Mesenteric fat pad (tissue), 1 donor: ENCODE measurements around the gene GLS2. TPM values are rescaled to one million over a fixed set of nuclear protein-coding genes. Genes with fewer than 3 reads are reported as not detected.
"Not testable (repeated sequence)": the region's sequence is repeated elsewhere in the genome, so short reads cannot be mapped to it uniquely, and the experiment has no call there.

Experiments used
- DNase-seq: peaks from one replicate; pipeline ENCODE4 v3.0.0-alpha.2; 2020; ENCODE audit warnings: low spot score
- total RNA-seq: library from RNA; stranded (reverse); fragmentation: NEBNext Ultra II Directional; extraction: Animal tissue kit (Norgen Biotek cat#: 25700); gene quantifications from one replicate; pipeline ENCODE4 v1.2.1, GENCODE V29; 2021
- donor health status: DM: yes; HTN: yes; CAD: no.

The GLS2 gene
- total RNA-seq, 1 donor from 2014 or later = not detected

DNA sequence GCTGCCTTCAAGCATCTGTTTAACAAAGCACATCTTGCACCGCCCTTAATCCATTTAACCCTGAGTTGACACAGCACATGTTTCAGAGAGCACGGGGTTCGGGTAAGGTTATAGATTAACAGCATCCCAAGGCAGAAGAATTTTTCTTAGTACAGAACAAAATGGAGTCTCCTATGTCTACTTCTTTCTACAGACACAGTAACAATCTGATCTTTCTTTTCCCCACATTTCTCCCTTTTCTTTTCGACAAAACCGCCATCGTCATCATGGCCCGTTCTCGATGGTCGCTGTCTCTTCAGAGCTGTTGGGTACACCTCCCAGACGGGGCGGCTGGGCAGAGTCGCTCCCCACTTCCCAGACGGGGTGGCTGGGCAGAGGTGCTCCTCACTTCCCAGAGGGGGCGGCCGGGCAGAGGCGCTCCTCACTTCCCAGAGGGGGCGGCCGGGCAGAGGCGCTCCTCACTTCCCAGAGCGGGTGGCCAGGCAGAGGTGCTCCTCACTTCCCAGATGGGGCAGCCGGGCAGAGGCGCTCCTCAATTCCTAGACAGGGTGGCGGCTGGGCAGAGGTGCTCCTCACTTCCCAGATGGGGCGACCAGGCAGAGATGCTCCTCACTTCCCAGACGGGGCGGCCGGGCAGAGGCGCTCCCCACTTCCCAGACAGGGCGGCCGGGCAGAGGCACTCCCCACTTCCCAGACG is 5.6 kb upstream of the GLS2 start:
- DNase-seq = not testable (repeated sequence)

DNA sequence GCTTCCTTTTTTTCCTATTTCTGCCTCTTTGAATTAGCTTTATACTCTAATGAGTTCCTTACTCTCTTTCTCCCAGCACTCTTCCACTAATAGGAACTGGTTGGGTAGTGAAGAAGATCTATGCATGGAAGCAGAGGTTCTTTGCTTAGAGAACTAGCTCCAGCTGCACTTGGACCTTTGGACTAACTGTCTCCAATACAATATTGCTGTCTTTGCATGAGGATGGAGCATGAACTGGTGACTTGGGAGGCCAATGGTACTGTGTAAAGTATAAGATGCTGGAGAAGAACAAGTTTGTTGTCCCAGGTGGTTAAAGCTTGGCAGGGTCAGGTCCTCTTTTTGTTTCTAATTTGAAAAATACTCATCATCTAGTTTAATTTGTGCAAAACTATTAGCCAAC is 2.4 kb upstream of the GLS2 start:
- DNase-seq = no peak

DNA sequence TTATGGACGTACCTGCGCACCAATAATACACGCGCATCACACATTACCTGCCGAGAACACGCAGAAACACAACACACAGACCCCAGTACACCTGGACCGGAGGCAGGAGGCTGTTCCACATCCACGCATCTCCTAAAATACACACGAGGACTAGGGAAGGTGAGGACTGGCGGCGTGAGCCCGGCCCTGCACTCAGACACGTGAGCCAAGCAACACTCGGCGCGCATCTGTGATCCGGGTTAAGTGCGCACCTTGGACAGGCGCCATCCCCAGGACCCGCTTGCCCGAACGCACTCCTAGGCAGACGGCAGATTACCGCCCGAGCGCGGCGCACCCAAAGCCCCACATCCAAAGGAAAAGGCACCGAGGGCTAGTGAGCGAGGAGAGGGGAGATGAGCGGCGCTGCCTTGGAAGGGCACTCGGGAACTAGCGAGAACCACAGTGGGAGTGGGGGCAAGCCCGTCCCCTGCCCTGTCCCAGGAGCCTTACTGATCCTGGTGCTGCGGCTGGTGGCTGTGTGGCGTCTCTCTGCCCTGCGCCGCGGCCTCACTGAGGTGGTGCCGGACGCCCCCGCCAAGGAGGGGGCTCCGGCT is 417 bp downstream of the GLS2 start:
- DNase-seq = peak; percentile 78

DNA sequence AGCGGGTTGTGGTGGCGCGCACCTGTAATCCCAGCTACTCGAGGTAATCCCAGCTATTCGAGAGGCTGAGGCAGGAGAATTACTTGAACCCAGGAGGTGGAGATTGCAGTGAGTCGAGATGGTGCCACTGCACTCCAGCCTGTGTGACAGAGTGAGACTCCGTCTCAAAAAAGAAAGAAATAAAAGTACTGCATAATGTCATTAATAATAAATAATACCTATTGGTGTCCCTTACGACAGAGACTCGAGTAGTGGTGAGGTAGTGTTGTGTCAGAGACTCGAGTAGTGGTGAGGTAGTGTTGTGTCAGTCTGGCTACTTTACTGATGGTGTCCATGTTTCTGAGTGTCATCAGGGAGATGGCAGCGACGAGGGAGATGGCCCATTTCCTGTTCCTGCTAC is 1.3 kb downstream of the GLS2 start:
- no peak for DNase-seq

DNA sequence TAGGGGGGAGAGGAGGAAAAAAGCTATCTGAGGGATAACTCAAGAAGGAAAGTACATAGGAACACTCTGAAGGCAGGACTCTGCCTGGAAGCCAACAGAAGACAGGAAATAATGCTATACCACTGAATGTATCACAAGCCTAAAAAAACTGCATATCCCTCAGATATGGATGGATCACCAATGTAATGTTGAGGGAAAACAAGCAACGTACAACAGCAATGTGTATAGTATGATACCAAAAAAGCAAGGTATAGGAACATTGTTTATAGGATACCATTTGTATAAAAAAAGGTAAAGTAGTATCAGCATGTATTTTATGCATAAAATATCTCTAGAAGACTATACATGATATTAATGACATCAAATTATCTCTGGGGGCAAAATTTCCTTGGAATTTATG is 3.4 kb downstream of the GLS2 start:
- no peak for DNase-seq

DNA sequence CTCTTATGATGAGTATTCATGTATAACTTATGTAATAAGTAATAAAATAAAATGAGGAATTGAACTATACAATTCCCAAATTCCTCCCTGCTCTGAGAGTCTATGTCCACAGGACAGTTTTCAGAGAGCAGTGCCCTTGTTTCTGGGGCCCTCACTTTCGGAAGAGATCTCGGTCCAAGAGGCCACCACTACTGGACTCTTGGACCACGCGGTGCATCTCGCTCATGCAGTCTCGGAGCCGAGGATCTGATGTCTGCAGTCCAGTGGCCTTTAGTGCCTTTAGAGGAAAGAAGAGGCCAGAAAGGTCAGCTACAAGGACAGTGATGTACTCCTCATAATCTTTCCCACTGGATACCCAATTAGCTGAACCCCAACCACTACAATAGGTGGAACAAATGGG is 8.3 kb downstream of the GLS2 start:
- no peak for DNase-seq

DNA sequence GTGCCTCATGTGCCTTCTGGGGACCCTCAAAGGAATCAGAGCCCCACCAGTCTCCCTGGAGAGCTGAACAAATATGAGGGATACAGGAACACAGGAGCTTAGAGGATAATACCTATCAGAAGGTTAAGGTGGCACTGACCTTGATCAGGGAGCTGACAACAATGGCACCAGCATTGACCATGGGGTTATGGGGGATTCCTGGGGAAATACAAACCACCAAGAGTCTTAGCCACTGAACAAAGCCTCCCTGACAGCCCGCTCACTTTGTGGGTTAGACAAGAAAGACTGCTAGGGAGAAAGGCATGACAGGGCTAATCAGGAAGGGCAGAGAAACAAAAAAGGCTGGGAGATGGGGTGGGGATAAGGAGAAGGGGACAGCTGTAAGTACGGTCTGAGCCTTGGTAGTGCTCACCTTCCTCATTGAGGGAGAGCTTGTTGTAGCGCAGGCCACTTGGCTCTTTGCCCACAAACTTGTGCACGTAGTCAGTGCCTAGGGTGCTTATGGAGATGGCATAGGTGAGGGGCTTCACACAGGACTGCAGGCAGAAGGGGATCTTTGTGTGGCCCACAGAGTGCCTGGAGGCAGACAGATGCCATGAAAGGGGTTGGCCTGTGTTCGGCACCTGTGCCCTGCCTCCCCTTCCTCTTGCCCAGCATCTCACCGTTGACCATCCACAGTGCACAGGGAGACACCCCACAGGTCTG is 10.3 kb downstream of the GLS2 start:
- no peak for DNase-seq

DNA sequence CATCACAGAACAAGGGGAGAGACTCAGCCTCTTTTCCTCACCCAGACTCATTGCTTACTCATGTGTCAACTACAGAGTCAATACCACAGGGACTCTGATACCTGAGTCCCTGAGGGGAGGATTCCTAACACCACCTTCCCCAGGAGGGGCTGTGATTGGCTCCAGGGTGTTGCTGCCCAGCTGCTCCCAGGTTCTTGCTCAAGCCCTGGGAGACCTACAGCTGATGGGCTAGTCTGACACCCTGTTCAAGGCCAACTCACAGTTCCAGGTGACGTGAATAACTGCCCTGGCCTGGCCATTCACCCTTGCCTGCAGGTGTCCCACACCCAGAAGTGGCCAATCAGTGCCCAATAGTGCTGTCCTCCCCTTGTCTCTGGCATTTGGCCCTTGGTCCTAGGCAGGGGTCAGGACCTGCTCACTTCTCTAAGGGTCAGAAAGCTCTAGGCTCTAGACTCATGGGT is 11.0 kb downstream of the GLS2 start:
- DNase-seq = no peak

DNA sequence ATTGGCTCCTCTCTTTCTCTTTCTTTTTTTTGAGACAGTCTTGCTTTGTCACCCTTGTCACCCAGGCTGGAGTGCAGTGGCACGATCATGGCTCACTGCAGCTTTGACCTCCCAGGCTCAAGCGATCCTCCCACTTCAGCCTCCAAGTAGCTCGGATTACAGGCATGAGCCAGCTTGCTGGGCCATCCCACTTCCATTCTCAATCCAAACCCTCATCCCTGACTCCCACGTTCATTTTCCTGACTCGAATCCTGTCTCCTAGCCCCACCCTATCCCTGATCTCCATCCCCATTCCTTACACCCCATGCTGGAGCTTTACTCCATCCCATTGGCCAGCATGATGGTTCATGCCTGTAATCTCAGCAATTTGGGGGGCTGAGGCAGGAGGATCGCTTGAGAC is 11.8 kb downstream of the GLS2 start:
- no peak for DNase-seq

DNA sequence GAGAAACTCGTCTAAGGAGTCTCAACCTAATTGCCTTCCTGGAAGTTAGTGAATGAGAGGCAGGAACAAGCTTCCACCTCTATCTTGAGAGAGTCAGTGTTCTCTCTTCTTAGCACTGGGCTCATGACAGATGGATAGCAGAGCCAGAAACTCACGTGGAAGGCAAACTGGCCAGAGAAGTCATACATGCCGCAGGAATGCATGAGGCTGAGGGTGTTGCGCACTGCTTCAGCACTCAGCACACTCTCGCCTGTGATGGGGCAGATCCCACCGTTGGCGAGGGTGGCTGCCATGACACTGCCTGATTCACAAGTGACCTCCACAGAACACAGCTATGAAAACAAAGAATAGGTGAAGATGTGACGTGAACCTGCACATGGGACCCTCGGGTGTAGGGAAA is 13.6 kb downstream of the GLS2 start:
- no peak for DNase-seq

DNA sequence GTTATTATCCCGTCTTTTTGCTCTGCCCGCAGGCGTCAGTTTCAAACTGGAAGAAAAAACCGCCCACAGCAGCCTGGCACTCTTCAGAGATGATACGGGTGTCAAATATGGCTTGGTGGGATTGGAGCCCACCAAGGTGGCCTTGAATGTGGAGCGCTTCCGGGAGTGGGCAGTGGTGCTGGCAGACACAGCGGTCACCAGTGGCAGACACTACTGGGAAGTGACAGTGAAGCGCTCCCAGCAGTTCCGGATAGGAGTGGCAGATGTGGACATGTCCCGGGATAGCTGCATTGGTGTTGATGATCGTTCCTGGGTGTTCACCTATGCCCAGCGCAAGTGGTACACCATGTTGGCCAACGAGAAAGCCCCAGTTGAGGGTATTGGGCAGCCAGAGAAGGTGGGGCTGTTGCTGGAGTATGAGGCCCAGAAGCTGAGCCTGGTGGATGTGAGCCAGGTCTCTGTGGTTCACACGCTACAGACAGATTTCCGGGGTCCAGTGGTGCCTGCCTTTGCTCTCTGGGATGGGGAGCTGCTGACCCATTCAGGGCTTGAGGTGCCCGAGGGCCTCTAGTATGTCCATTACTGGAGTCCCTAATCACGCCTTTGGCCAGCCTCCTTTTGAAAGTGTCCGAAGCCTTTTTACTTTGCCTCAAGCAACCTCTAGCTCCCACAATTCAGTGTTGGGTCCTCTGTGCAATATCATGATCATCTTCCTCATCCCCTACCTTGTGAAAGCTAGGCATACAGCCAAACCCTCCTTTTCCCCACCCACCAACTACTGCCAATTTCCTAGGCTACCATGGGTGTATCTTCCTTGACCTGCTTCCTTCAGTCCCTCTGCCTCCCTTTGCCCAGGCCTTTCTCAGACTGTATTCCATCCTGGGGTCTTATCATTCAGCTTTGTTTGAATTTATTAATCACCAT is 18.7 kb downstream of the GLS2 start:
- DNase-seq = no peak

DNA sequence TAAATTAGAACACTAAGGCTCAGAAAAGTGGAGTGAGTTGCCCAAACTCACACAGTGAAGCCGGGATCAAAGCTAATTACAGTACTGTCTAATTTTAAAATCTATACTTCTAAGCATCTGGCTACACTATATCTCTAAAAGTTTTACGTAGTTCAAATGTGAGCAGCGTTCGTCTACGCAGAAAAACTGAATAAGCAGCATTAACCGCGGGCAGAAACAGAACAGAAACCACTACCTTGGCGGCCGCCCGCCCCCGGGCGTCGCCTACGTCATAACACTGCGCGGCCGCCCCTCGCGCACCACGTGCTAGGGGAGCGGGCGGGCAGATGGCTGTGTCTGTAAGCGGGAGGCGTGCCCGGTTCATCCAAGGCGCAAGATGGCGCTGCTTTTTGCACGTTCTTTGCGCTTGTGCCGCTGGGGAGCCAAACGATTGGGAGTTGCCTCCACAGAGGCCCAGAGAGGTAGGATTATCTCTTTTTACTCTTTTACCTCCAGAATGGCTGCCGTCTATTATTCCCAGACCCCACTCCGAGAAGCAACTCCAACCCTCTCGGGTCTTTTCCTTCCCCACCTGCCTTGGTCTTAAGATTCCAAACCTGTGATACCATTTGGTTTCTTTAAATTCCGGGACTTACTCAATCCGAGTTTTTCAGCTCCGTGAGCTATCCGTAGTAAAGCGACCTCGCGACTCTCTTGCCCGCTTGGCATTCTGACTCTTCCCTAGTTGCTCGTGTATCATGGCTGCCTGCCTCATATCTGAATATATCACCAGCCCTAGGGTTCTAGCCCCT is 19.6 kb downstream of the GLS2 start, which contains the start of gene SPRYD4:
SPRYD4 (plus strand) TSS at position 363 of the 791 bp plus-strand sequence; CDS start at position 377, 14 bp downstream.
- DNase-seq = peak; percentile 98

DNA sequence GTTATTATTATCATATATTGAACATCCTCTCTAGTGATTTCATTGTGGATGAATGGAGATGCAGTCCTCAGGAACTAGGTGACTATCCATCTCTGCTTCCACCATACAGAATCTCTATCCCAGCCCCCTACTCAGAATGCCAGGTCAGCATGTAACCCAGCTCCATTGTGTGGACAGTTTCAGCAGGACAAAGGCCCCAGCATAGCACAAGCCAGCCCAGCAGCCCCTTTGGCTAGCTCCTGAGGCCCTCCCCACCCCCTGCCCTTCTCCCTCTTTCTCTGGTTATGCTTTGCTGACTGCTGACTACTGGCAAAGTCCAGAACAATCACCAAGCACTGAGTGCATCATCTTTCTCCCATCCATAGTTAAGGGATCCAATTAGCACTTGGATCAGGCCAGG is 25.4 kb downstream of the GLS2 start:
- DNase-seq = no peak

DNA sequence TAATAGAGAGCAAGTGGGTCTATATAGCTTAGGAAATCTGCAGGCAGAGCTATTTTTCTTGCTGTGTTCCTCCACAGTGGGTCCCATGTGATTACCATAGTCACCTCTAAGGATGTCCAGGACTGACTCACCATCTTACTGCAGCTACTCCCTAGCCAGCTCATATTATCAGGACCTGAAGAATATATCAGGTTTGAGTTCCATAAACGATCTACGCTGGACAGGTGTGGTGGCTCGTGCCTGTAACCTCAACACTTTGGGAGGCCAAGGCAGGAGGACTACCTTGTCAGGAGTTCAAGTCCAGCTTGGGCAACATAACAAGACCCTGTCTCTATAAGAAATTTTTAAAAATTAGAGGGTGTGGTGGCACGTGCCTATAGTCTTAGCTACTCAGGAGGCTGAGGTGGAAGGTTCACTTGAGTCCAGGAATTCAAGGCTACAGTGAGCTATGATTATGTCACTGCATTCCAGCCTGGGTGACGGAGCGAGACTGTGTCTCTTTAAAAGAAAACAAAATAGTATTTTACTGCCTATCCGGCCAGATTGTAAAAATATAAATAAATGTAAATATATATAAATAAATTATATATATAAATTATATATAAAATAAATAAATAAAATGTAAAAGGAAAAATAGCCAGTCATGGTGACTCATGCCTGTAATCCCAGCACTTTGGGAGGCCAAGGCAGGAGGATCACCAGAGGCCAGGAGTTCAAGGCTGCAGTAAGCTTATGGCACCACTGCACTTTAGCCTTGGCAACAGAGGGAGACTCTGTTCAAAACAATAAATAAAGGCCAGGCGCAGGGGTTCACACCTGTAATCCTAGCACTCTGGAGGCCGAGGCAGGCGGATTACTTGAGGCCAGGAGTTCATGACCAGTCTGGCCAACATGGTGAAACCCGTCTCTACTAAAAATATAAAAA is 26.5 kb downstream of the GLS2 start:
- no peak for DNase-seq

DNA sequence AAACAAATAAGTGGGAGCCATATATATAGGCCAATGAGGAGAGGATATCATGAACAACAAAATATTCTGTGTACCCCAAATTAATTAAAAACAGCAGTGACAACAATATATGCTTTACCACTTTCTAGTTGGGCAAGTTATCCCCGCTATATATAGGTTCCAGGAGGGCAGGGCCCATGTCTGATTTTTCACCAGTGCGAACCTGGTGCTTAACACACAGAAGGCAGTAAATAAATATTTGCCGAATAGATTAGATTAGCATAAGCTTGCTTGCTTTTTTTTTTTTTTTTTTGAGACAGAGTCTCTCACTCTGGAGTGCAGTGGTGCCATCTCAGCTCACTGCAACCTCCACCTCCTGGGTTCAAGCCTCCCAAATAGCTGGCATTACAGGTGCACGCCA is 30.1 kb downstream of the GLS2 start:
- no peak for DNase-seq

DNA sequence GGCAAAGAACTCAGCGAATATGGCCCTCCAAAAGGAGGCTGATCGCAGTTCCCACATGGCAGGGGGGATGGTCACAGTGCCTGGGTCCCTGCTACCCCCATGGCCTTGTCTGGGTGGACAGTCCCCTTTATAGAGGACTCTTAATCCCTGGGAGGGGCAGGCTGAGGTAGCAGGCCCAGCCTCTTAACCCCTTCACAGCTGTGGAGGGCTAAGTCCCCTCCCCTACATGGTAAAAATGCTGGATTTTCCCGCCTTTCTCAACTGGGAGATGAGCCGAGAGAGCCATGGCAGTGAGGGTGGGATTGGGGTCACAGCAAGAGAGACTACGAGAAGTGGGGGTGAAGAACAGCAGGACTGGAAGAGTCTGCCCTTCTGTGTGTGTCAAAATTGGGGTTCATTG is 33.4 kb downstream of the GLS2 start, which contains the start of gene MIP:
MIP (minus strand) TSS at position 101 of the 400 bp plus-strand sequence; CDS start at position 57, 44 bp downstream.
- DNase-seq = no peak

DNA sequence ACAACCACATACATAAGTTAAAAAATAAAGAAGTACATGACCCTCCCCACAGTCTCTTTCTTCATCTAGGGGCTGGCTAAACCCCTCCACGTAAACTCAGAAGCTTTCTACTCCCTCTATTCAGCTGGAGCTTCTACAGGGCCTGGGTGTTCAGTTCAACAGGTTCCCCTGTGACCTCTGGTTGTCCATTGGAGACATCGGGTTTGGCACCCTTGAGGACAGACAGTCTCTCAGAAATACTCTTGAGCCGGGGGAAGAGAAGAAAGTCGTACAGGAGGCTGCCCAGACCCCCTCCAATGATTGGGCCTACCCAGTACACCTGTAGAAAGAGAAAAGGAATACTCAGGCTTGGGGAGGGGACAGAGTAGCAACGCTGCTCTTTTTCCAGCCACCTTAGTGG is 36.8 kb downstream of the GLS2 start:
- no peak for DNase-seq

DNA sequence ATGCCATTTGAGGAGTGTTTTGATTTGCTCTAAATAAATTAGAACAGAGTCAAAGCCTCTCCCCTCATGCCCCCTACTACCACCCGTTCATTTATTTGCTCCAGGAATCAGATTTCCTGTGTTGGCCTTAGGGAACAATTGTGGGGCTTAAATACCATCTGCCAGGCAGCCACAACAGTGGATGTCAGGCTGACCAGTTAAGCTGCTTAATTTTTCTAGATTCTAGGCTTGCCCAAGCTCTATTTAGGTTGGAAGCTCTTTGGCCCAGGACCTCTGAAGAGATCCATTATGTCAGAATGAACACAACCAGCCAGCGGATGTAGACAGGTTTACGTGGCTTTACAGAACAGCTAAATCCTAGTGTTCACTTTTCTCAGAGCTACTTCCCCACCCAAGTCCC is 37.7 kb downstream of the GLS2 start:
- DNase-seq = no peak

DNA sequence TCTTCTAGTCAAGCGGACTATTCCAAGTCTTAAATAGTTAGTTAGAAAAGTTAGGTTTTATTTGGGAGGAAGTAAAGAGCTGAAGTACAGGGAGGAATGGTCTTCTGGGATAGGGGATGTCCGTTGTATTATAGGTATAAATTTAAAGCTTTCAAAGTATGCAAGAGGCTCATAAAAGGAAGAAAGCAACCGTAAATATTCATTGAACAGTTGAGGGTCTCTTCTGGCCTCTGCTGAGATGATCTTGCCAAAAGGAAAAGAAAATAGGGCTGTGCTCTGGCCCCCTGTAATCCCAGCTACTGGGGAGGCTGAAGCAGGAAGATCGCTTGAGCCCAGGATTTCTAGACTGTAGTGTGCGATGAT is 38.4 kb downstream of the GLS2 start:
- no peak for DNase-seq
